WTC11 (cell line): ENCODE results near the gene NPHS1. TPM values are rescaled to one million over a fixed set of nuclear protein-coding genes. Genes with fewer than 3 reads are reported as not detected.
A peak's percentile ranks its signal among the peaks of the same experiment; 100 is the strongest.
"Not testable (repeated sequence)": the region's sequence is repeated elsewhere in the genome, so short reads cannot be mapped to it uniquely, and the experiment has no call there.

ENCODE experiments used
- ATAC-seq: fragments of 200-7000 bp; cut with Tn5 transposase; 2 replicates; pipeline ENCODE4 v1.10.0; 2021; ENCODE audit warnings: mild to moderate bottlenecking, moderate library complexity
- CTCF ChIA-PET: fragments of 300-600 bp; sonication (Branson Sonifier 250); formaldehyde crosslinking; loops from one replicate; lab custom pipeline; 2021; ENCODE audit warnings: antibody characterized with exemption; lab: Charles Lee
- POLR2A ChIA-PET: fragments of 350-600 bp; sonication (Branson Sonifier 250); formaldehyde crosslinking; loops from one replicate; lab custom pipeline; 2021; ENCODE audit warnings: antibody characterized with exemption; lab: Charles Lee
- DNase-seq: peaks from one replicate; pipeline ENCODE4 v3.0.0; 2021; ENCODE audit warnings: low spot score
- H3K27ac Mint-ChIP-seq: 2 replicates; pipeline ENCODE4 v1.8.0; 2021; ENCODE audit warnings: mixed read lengths
- H3K27me3 Mint-ChIP-seq: 2 replicates; pipeline ENCODE4 v1.8.0; 2021; ENCODE audit warnings: low read depth, mild to moderate bottlenecking, moderate library complexity, mixed read lengths
- H3K36me3 Mint-ChIP-seq: 2 replicates; pipeline ENCODE4 v1.8.0; 2021; ENCODE audit warnings: mixed read lengths
- H3K4me1 Mint-ChIP-seq: 2 replicates; pipeline ENCODE4 v1.8.0; 2022; ENCODE audit warnings: mixed read lengths
- H3K4me3 Mint-ChIP-seq: 2 replicates; pipeline ENCODE4 v1.8.0; 2021; ENCODE audit warnings: mild to moderate bottlenecking, moderate library complexity, mixed read lengths
- H3K9me3 Mint-ChIP-seq: 2 replicates; pipeline ENCODE4 v1.8.0; 2021; ENCODE audit warnings: mixed read lengths
- CREM ChIP-seq: sonication (generic); formaldehyde crosslinking; IDR thresholded peaks from 2 replicates; pipeline ENCODE4 v1.8.1; 2022; ENCODE audit warnings: mild to moderate bottlenecking, missing genetic modification reagents, moderate library complexity
- ESRRA ChIP-seq: sonication (generic); formaldehyde crosslinking; IDR thresholded peaks from 2 replicates; pipeline ENCODE4 v1.8.1; 2022; ENCODE audit warnings: mild to moderate bottlenecking, missing genetic modification reagents, borderline replicate concordance
- NFE2L1 ChIP-seq: sonication (generic); formaldehyde crosslinking; IDR thresholded peaks from 2 replicates; pipeline ENCODE4 v1.8.1; 2023; ENCODE audit warnings: missing genetic modification reagents
- NFYB ChIP-seq: sonication (generic); formaldehyde crosslinking; conservative IDR thresholded peaks from 2 replicates; pipeline ENCODE4 v1.8.0; 2022; ENCODE audit warnings: low read depth, missing genetic modification reagents
- PRRX2 ChIP-seq: fragments of 250-450 bp; sonication (Bioruptor Pico); IDR thresholded peaks from 2 replicates; pipeline ENCODE4 v1.8.0; 2021; ENCODE audit warnings: mild to moderate bottlenecking
- SOX15 ChIP-seq: fragments of 250-450 bp; sonication (Bioruptor Pico); IDR thresholded peaks from 2 replicates; pipeline ENCODE4 v1.9.0; 2021; ENCODE audit warnings: mild to moderate bottlenecking
- TP53 ChIP-seq: sonication (generic); formaldehyde crosslinking; IDR thresholded peaks from 2 replicates; pipeline ENCODE4 v1.8.1; 2023; ENCODE audit warnings: mild to moderate bottlenecking, missing genetic modification reagents
- ZNF232 ChIP-seq: sonication (generic); formaldehyde crosslinking; IDR thresholded peaks from 2 replicates; pipeline ENCODE4 v1.8.0; 2022; ENCODE audit warnings: mild to moderate bottlenecking, missing genetic modification reagents
- ZNF532 ChIP-seq: fragments of 250-450 bp; sonication (Bioruptor Pico); IDR thresholded peaks from 2 replicates; pipeline ENCODE4 v1.9.0; 2021; ENCODE audit warnings: mild to moderate bottlenecking, borderline replicate concordance
- total RNA-seq: library from RNA; stranded (reverse); gene quantifications from 3 replicates; pipeline ENCODE4 v1.2.3, GENCODE V29; 2021
- TF ChIP-seq, protein P1 (sequence below): sonication (generic); formaldehyde crosslinking; IDR thresholded peaks from 2 replicates; pipeline ENCODE4 v1.8.1; 2023; ENCODE audit warnings: mild to moderate bottlenecking, missing genetic modification reagents, moderate library complexity
- TF ChIP-seq, protein P2 (sequence below): sonication (generic); formaldehyde crosslinking; IDR thresholded peaks from 2 replicates; pipeline ENCODE4 v1.8.0; 2023; ENCODE audit warnings: mild to moderate bottlenecking, missing genetic modification reagents
- TF ChIP-seq, protein P3 (sequence below): sonication (generic); formaldehyde crosslinking; IDR thresholded peaks from 2 replicates; pipeline ENCODE4 v1.8.0; 2022; ENCODE audit warnings: mild to moderate bottlenecking, missing genetic modification reagents
- TF ChIP-seq, protein P4 (sequence below): fragments of 250-450 bp; sonication (Bioruptor Pico); IDR thresholded peaks from 2 replicates; pipeline ENCODE4 v1.9.0; 2021; ENCODE audit warnings: mild to moderate bottlenecking
- TF ChIP-seq, protein P5 (sequence below): sonication (generic); formaldehyde crosslinking; conservative IDR thresholded peaks from 2 replicates; pipeline ENCODE4 v1.8.1; 2022; ENCODE audit warnings: mild to moderate bottlenecking, missing genetic modification reagents

Gene NPHS1
- total RNA-seq, 1 experiment from 2014 or later: 0.61 TPM

DNA sequence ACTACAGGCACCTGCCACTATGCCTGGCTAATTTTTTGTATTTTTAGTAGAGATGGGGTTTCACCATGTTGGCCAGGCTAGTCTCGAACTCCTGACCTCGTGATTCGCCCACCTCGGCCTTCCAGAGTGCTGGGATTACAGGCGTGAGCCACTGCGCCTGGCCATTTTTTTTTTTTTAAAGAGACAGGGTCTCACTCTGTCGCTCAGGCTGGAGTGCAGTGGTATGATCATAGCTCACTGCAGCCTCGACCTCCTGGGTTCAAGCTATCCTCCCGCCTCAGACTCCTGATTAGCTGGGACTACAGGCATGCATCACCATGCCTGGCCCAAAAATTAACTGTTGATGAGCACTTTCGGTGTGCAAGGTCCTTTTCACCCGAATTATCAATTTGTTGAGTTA, 16.2 kb downstream of the NPHS1 start:
- H3K9me3 Mint-ChIP-seq, H3K27ac Mint-ChIP-seq, H3K36me3 Mint-ChIP-seq, DNase-seq, H3K4me3 Mint-ChIP-seq, POLR2A ChIA-PET, H3K4me1 Mint-ChIP-seq, ATAC-seq: not testable (repeated sequence)
- CTCF ChIA-PET: interaction anchor here (1.0 to 1.4 kb wide), 2 partner anchors 15 to 25 kb away, joined by 4 to 5 read pairs; no protein-coding TSS in a partner anchor
- H3K27me3 Mint-ChIP-seq: peaks cover 42% of the 10 kb centered on the region

DNA sequence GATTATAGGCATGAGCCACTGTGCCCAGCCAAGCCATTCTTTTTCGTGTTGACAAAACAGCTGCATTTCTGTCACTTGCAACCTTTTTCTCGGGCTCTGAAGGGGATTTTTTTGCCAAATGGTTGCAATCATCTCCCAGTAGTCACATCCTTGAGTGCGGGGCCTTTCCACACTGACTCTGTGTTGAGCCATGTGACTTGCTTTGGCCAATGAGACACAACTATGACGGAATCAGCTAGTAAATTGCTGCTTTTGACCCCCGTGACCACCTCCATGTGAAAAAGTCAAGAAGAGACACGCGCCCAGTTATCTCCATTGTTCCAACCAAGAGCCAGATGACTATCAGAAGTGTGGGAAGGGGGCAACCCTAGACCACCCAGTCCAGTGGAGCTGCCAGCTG, 18.3 kb downstream of the NPHS1 start:
- POLR2A ChIA-PET: no interaction called here
- Mint-ChIP-seq H3K4me1 (peaks cover 5% of the 10 kb centered on the region; the same call in 1 of the 2 replicates), H3K36me3 (no peaks in the 10 kb centered on the region), H3K27ac (no peak overlapping the region), H3K9me3 (peaks cover 2% of the 10 kb centered on the region; the same call in 1 of the 2 replicates), H3K4me3 (no peak overlapping the region), H3K27me3 (peaks cover 49% of the 10 kb centered on the region)
- CTCF ChIA-PET: interaction anchor here (0.5 to 1.7 kb wide), 7 partner anchors 12 to 277 kb away, joined by 3 to 6 read pairs (median 4); no protein-coding TSS in a partner anchor
- ATAC-seq: no peak
- TF ChIP-seq, protein P1, sequence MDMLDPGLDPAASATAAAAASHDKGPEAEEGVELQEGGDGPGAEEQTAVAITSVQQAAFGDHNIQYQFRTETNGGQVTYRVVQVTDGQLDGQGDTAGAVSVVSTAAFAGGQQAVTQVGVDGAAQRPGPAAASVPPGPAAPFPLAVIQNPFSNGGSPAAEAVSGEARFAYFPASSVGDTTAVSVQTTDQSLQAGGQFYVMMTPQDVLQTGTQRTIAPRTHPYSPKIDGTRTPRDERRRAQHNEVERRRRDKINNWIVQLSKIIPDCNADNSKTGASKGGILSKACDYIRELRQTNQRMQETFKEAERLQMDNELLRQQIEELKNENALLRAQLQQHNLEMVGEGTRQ (CRISPR knock-in tag): peak; percentile 78
- TF ChIP-seq TP53 (CRISPR knock-in tag) (no peak), ESRRA (CRISPR knock-in tag) (no peak), NFYB (CRISPR knock-in tag) (no peak; the same call in 1 of the 2 replicates), ZNF532 (no peak)
- TF ChIP-seq, protein P2, sequence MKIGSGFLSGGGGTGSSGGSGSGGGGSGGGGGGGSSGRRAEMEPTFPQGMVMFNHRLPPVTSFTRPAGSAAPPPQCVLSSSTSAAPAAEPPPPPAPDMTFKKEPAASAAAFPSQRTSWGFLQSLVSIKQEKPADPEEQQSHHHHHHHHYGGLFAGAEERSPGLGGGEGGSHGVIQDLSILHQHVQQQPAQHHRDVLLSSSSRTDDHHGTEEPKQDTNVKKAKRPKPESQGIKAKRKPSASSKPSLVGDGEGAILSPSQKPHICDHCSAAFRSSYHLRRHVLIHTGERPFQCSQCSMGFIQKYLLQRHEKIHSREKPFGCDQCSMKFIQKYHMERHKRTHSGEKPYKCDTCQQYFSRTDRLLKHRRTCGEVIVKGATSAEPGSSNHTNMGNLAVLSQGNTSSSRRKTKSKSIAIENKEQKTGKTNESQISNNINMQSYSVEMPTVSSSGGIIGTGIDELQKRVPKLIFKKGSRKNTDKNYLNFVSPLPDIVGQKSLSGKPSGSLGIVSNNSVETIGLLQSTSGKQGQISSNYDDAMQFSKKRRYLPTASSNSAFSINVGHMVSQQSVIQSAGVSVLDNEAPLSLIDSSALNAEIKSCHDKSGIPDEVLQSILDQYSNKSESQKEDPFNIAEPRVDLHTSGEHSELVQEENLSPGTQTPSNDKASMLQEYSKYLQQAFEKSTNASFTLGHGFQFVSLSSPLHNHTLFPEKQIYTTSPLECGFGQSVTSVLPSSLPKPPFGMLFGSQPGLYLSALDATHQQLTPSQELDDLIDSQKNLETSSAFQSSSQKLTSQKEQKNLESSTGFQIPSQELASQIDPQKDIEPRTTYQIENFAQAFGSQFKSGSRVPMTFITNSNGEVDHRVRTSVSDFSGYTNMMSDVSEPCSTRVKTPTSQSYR: no peak
- TF ChIP-seq, protein P3, sequence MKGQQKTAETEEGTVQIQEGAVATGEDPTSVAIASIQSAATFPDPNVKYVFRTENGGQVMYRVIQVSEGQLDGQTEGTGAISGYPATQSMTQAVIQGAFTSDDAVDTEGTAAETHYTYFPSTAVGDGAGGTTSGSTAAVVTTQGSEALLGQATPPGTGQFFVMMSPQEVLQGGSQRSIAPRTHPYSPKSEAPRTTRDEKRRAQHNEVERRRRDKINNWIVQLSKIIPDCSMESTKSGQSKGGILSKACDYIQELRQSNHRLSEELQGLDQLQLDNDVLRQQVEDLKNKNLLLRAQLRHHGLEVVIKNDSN (CRISPR knock-in tag): peak; percentile 69
- no peak for DNase-seq

DNA sequence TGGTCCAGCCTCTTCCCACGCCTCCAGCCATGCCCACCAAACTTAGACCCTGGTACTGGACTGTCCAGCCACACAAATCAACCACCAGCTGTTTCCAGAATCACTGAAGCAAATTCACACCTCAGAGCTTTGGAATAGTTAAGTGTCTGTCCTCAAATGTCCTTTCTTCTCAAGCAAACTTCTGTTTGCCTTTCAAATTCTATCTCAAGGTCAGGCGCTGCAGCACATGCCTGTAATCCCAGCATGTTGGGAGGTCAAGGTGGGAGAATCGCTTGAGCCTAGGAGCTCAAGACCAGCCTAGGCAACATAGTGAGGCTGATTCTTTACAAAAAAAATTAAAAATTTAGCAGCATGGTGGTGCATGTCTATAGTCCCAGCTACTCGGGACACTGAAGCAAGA, 20.2 kb downstream of the NPHS1 start:
- peaks cover 45% of the 10 kb centered on the region for H3K27me3 Mint-ChIP-seq
- ATAC-seq: no peak
- TF ChIP-seq PRRX2 (CRISPR knock-in tag) (no peak), CREM (CRISPR knock-in tag) (no peak), SOX15 (CRISPR knock-in tag) (no peak), ZNF232 (CRISPR knock-in tag) (no peak), NFE2L1 (CRISPR knock-in tag) (no peak)
- TF ChIP-seq, protein P4, sequence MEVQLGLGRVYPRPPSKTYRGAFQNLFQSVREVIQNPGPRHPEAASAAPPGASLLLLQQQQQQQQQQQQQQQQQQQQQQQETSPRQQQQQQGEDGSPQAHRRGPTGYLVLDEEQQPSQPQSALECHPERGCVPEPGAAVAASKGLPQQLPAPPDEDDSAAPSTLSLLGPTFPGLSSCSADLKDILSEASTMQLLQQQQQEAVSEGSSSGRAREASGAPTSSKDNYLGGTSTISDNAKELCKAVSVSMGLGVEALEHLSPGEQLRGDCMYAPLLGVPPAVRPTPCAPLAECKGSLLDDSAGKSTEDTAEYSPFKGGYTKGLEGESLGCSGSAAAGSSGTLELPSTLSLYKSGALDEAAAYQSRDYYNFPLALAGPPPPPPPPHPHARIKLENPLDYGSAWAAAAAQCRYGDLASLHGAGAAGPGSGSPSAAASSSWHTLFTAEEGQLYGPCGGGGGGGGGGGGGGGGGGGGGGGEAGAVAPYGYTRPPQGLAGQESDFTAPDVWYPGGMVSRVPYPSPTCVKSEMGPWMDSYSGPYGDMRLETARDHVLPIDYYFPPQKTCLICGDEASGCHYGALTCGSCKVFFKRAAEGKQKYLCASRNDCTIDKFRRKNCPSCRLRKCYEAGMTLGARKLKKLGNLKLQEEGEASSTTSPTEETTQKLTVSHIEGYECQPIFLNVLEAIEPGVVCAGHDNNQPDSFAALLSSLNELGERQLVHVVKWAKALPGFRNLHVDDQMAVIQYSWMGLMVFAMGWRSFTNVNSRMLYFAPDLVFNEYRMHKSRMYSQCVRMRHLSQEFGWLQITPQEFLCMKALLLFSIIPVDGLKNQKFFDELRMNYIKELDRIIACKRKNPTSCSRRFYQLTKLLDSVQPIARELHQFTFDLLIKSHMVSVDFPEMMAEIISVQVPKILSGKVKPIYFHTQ (CRISPR knock-in tag): no peak
- TF ChIP-seq, protein P5, sequence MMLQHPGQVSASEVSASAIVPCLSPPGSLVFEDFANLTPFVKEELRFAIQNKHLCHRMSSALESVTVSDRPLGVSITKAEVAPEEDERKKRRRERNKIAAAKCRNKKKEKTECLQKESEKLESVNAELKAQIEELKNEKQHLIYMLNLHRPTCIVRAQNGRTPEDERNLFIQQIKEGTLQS: no peak
- TF ChIP-seq, protein P2: no peak

More for the DNA sequence above, 20.2 kb downstream of the NPHS1 start:
- CTCF ChIA-PET: no interaction called here
- H3K4me3 Mint-ChIP-seq: no peak overlapping the region
- DNase-seq: no peak
- H3K27ac Mint-ChIP-seq: no peak overlapping the region
- H3K9me3 Mint-ChIP-seq: no peaks in the 10 kb centered on the region
- no peaks in the 10 kb centered on the region for H3K36me3 Mint-ChIP-seq
- peaks cover 5% of the 10 kb centered on the region; the same call in 1 of the 2 replicates for H3K4me1 Mint-ChIP-seq
- POLR2A ChIA-PET: no interaction called here
